ENCODE results near the gene LSM12. TPM values are rescaled to one million over a fixed set of nuclear protein-coding genes. Genes with fewer than 3 reads are reported as not detected.

Gene LSM12
- total and polyA plus RNA-seq, 2 of the 8 experiments (the other 6 are each of a cell fraction or from before 2014, with no cell fraction given): 69.8 to 142 TPM

- TF ChIP-seq MAX (IDR thresholded peaks at IDR 0.05): no peak
- TF ChIP-seq SAP30 (IDR thresholded peaks at IDR 0.05; ENCODE audit: insufficient read depth, insufficient replicate concordance, low read length): peak; percentile 40
- TF ChIP-seq GTF2F1 (IDR thresholded peaks at IDR 0.05; ENCODE audit: borderline replicate concordance, low read depth, low read length): no peak
- TF ChIP-seq KDM1A (IDR thresholded peaks at IDR 0.05; ENCODE audit: borderline replicate concordance, low read length): no peak
- TF ChIP-seq ASH2L (IDR thresholded peaks at IDR 0.05; ENCODE audit: low read length): peak; percentile 53
Observed at GRCh38 chr17:44004761-44005526, 61.5 kb downstream of the LSM12 start (continued).

Data from H1 (cell line).